KMS-11 (cell line): ENCODE measurements around the gene GSE1.

Source experiments
- H2AFZ ChIP-seq: fragments of 200-600 bp; sonication (generic); 2 replicates; pipeline ENCODE4 v1.6.1; 2016; ENCODE audit warnings: antibody characterized with exemption, mixed run types, low read depth
- H3K27ac ChIP-seq: fragments of 200-600 bp; sonication (generic); 2 replicates; pipeline ENCODE4 v1.6.1; 2016; ENCODE audit warnings: mild to moderate bottlenecking, mixed run types
- H3K27me3 ChIP-seq: fragments of 200-600 bp; sonication (generic); 2 replicates; pipeline ENCODE4 v1.6.1; 2017; ENCODE audit warnings: mild to moderate bottlenecking, low read depth, mixed run types, moderate library complexity; ENCODE audit not compliant: insufficient read depth
- H3K36me3 ChIP-seq: fragments of 200-600 bp; sonication (generic); 2 replicates; pipeline ENCODE4 v1.6.1; 2017; ENCODE audit warnings: mild to moderate bottlenecking, mixed run types; ENCODE audit not compliant: insufficient read depth
- H3K4me1 ChIP-seq: fragments of 200-600 bp; sonication (generic); 2 replicates; pipeline ENCODE4 v1.6.1; 2016; ENCODE audit warnings: mild to moderate bottlenecking, low read depth, mixed run types; ENCODE audit not compliant: poor library complexity, severe bottlenecking
- H3K4me2 ChIP-seq: fragments of 200-600 bp; sonication (generic); 2 replicates; pipeline ENCODE4 v1.7.0; 2016; ENCODE audit warnings: mild to moderate bottlenecking, mixed run types
- H3K4me3 ChIP-seq: fragments of 200-600 bp; sonication (generic); IDR thresholded peaks from 2 replicates; pipeline ENCODE4 v1.6.1; 2017; ENCODE audit warnings: low read depth, low read length, mixed read lengths; ENCODE audit not compliant: insufficient read depth
- H3K79me2 ChIP-seq: fragments of 200-600 bp; sonication (generic); 2 replicates; pipeline ENCODE4 v1.6.1; 2016; ENCODE audit warnings: low read depth, mixed run types; ENCODE audit not compliant: insufficient read depth
- H3K9ac ChIP-seq: fragments of 200-600 bp; sonication (generic); 2 replicates; pipeline ENCODE4 v1.6.1; 2016; ENCODE audit warnings: mild to moderate bottlenecking, mixed run types
- H4K20me1 ChIP-seq: fragments of 200-600 bp; sonication (generic); 2 replicates; pipeline ENCODE4 v1.6.1; 2016; ENCODE audit warnings: mild to moderate bottlenecking, mixed run types; ENCODE audit not compliant: insufficient read depth
- TF ChIP-seq, protein P1 (sequence below): fragments of 200-600 bp; sonication (generic); conservative IDR thresholded peaks from 2 replicates; pipeline ENCODE4 v1.6.1; 2017; ENCODE audit warnings: low read depth, mild to moderate bottlenecking, antibody characterized with exemption, low read length, moderate library complexity, mixed read lengths

GSE1 gene

GRCh38 chr16:85654251-85655095 is 41.4 kb downstream of the GSE1 start:
- Histone ChIP-seq H3K27ac (no peak overlapping the region), H3K9ac (no peak overlapping the region), H3K4me2 (no peak overlapping the region), H3K36me3 (no peaks in the 10 kb centered on the region), H3K79me2 (no peaks in the 10 kb centered on the region), H3K27me3 (no peaks in the 10 kb centered on the region), H4K20me1 (no peaks in the 10 kb centered on the region), H2AFZ (no peak overlapping the region), H3K4me1 (no peaks in the 10 kb centered on the region), H3K4me3 (no peak overlapping the region)
- TF ChIP-seq, protein P1, sequence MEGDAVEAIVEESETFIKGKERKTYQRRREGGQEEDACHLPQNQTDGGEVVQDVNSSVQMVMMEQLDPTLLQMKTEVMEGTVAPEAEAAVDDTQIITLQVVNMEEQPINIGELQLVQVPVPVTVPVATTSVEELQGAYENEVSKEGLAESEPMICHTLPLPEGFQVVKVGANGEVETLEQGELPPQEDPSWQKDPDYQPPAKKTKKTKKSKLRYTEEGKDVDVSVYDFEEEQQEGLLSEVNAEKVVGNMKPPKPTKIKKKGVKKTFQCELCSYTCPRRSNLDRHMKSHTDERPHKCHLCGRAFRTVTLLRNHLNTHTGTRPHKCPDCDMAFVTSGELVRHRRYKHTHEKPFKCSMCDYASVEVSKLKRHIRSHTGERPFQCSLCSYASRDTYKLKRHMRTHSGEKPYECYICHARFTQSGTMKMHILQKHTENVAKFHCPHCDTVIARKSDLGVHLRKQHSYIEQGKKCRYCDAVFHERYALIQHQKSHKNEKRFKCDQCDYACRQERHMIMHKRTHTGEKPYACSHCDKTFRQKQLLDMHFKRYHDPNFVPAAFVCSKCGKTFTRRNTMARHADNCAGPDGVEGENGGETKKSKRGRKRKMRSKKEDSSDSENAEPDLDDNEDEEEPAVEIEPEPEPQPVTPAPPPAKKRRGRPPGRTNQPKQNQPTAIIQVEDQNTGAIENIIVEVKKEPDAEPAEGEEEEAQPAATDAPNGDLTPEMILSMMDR: no peak

DNA sequence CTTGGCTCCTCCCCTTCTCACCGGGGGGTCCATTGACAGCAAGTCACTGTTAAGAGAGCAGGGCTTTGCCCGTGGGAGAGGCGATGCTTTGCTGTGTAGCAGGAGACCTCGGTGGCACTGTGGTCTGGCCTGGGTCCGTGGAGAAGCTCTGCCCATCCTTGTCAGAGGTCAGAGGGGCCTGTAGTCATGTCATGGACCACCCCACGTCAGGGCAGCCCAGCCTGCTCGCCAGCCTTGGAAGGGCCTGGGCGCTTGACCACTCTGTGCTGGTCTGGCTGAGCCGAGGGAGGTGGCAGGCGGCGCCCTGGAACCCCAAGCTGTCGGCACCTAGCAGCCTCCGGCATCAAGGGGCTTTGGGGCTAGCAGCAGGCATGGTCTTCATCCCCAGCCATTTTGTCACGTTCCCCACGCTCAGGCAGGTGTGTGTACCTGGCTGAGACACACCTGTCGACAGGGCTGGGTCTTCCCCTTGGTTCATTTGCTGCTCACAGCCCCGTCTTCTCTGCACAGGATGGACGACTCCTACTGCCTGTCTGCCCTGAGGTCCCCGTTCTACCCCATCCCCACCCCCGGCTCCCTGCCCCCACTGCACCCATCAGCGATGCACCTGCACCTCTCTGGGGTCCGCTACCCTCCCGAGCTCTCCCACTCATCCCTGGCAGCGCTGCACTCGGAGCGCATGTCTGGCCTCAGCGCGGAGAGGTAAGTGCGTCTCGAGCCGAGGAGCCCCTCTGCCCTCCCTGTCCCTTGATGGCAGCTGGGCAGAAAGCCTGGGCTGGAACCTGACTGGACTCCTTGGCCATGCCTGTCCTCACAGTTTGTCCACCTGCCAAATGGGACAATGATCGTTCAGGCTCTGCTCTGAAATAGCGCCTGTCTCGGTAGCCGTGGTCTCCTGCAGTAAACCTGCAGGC is 42.4 kb downstream of the GSE1 start:
- Histone ChIP-seq H4K20me1 (no peaks in the 10 kb centered on the region), H3K4me3 (no peak overlapping the region), H3K4me1 (no peaks in the 10 kb centered on the region), H3K27ac (no peak overlapping the region), H2AFZ (no peak overlapping the region), H3K9ac (no peak overlapping the region), H3K4me2 (no peak overlapping the region), H3K27me3 (no peaks in the 10 kb centered on the region), H3K36me3 (no peaks in the 10 kb centered on the region), H3K79me2 (no peaks in the 10 kb centered on the region)
- TF ChIP-seq, protein P1: no peak

DNA sequence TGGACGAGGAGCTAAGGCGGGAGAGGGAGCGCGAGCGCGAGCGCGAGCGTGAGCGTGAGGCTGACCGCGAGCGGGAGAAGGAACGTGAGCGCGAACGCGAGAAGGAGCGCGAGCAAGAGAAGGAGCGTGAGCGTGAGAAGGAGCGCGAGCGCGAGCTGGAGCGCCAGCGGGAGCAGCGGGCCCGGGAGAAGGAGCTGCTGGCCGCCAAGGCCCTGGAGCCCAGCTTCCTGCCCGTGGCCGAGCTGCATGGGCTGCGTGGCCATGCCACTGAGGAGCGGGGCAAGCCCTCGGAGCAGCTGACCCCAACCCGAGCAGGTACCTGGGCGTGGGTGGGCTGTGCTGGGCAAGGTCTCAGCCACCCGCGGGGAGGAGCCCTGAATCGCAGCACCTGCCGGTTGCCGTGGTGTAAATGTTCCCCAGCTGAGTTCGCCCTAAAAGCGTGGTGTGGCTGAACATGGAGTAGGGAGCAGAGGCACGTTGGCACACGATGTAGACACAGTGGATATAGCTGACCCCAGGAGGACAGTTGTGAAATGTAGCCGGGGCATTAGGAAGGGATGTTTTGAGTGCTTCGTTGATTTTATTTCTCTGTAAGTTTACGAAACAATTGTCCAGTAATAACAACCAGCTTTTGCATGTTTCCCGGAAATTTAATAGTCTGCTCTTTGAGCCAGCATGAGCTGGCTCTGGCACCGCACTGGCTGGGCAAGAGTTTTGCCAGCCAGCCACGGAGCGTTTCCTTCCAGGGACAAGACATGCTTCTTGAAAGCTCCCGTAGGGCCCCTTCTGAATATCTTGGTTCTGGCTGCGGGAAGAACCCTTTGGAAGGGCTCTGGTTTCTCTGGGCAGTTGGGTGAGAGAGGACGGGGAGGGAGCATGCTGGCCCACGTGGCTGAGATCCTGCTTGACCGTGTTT is 43.5 kb downstream of the GSE1 start:
- Histone ChIP-seq H3K27me3 (no peaks in the 10 kb centered on the region), H2AFZ (no peak overlapping the region), H3K4me3 (no peak overlapping the region), H4K20me1 (no peaks in the 10 kb centered on the region), H3K27ac (no peak overlapping the region), H3K36me3 (no peaks in the 10 kb centered on the region), H3K4me2 (no peak overlapping the region), H3K4me1 (no peaks in the 10 kb centered on the region), H3K79me2 (no peaks in the 10 kb centered on the region), H3K9ac (no peak overlapping the region)
- TF ChIP-seq, protein P1: no peak

GRCh38 chr16:85657267-85657650 is 44.1 kb downstream of the GSE1 start:
- Histone ChIP-seq H3K9ac (no peak overlapping the region), H3K4me3 (no peak overlapping the region), H3K4me2 (no peak overlapping the region), H4K20me1 (no peaks in the 10 kb centered on the region), H3K4me1 (no peaks in the 10 kb centered on the region), H3K27ac (no peak overlapping the region), H3K36me3 (no peaks in the 10 kb centered on the region), H2AFZ (no peak overlapping the region), H3K27me3 (no peaks in the 10 kb centered on the region), H3K79me2 (no peaks in the 10 kb centered on the region)
- TF ChIP-seq, protein P1: no peak
